MM.1S (cell line): ENCODE measurements around the gene PRKCE.

Experiments used
- DNase-seq: peaks from one replicate; pipeline ENCODE4 v3.0.0-alpha.2; 2015
- H2AFZ ChIP-seq: fragments of 300-600 bp; sonication (generic); 2 replicates; pipeline ENCODE4 v1.6.0; 2016; ENCODE audit warnings: antibody characterized with exemption, low read length
- H3F3A ChIP-seq: fragments of 300-600 bp; sonication (generic); 2 replicates; pipeline ENCODE4 v1.6.1; 2016; ENCODE audit warnings: mild to moderate bottlenecking, antibody characterized with exemption, low read length, moderate library complexity, mixed read lengths; ENCODE audit not compliant: insufficient read depth
- H3K27ac ChIP-seq: fragments of 300-600 bp; sonication (generic); 2 replicates; pipeline ENCODE4 v1.5.1; 2016; ENCODE audit warnings: mild to moderate bottlenecking, low read length
- H3K27me3 ChIP-seq: fragments of 300-600 bp; sonication (generic); replicated peaks from 2 replicates; pipeline ENCODE4 v1.6.0; 2016; ENCODE audit warnings: low read length; ENCODE audit not compliant: insufficient read depth
- H3K36me3 ChIP-seq: fragments of 300-600 bp; sonication (generic); replicated peaks from 2 replicates; pipeline ENCODE4 v1.6.1; 2016; ENCODE audit warnings: mild to moderate bottlenecking, low read length, mixed read lengths; ENCODE audit not compliant: insufficient read depth
- H3K4me1 ChIP-seq: fragments of 300-600 bp; sonication (generic); 2 replicates; pipeline ENCODE4 v1.6.1; 2016; ENCODE audit warnings: low read length, mixed read lengths
- H3K4me2 ChIP-seq: fragments of 300-600 bp; sonication (generic); 2 replicates; pipeline ENCODE4 v1.6.0; 2016; ENCODE audit warnings: low read depth, low read length
- H3K4me3 ChIP-seq: fragments of 300-600 bp; sonication (generic); 2 replicates; pipeline ENCODE4 v1.5.1; 2016; ENCODE audit warnings: low read length, mixed read lengths
- H3K79me2 ChIP-seq: fragments of 300-600 bp; sonication (generic); 2 replicates; pipeline ENCODE4 v1.6.1; 2016; ENCODE audit warnings: mixed run types, low read length, mixed read lengths
- H3K9ac ChIP-seq: fragments of 300-600 bp; sonication (generic); 2 replicates; pipeline ENCODE4 v1.6.1; 2016; ENCODE audit warnings: low read length, mixed read lengths
- H3K9me2 ChIP-seq: fragments of 300-600 bp; sonication (generic); replicated peaks from 2 replicates; pipeline ENCODE4 v1.6.1; 2016; ENCODE audit warnings: mild to moderate bottlenecking, low read length, mixed read lengths; ENCODE audit not compliant: insufficient read depth
- H3K9me3 ChIP-seq: fragments of 300-600 bp; sonication (generic); replicated peaks from 2 replicates; pipeline ENCODE4 v1.6.1; 2016; ENCODE audit warnings: mild to moderate bottlenecking, low read length, mixed read lengths; ENCODE audit not compliant: insufficient read depth
- H4K20me1 ChIP-seq: fragments of 300-600 bp; sonication (generic); 2 replicates; pipeline ENCODE4 v1.6.1; 2016; ENCODE audit warnings: mild to moderate bottlenecking, low read length, moderate library complexity, mixed read lengths; ENCODE audit not compliant: insufficient read depth
- EZH2 ChIP-seq: fragments of 300-600 bp; sonication (generic); optimal IDR thresholded peaks from 2 replicates; pipeline ENCODE3; 2017; ENCODE audit warnings: low read depth, mild to moderate bottlenecking, antibody characterized with exemption, low read length, mixed read lengths
- EZH2phosphoT487 ChIP-seq: fragments of 300-600 bp; sonication (generic); IDR thresholded peaks from 2 replicates; pipeline ENCODE4 v1.6.1; 2018; ENCODE audit warnings: antibody characterized with exemption, low read length
- TF ChIP-seq, protein P1 (sequence below): fragments of 300-600 bp; sonication (generic); IDR thresholded peaks from 2 replicates; pipeline ENCODE4 v1.5.1; 2016; ENCODE audit warnings: antibody characterized with exemption, low read length, mixed read lengths

PRKCE gene

DNA sequence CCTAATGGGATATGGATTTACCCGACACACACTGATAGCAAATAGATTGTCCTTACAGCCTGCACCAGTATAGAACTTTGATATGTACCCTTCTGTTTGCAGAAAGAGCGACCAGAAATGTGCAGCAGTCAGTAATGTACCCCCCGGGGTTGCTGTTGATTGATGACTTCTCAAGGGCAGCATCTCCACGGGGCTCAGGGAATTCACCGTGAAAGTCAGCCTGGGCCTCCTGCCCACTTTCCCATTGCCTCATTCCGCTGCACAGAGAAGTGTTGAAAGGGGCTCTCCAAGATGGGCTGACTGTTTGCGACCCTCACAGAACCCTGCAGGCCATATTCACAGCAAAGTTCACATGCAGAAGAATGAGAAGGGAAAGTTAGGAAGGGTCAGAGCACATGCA is 241.3 kb downstream of the PRKCE start:
- no peak for DNase-seq
- Histone ChIP-seq H3F3A (peaks cover 22% of the 10 kb centered on the region), H3K9me3 (no peaks in the 10 kb centered on the region), H3K4me1 (peaks cover 30% of the 10 kb centered on the region), H2AFZ (no peak overlapping the region), H3K27me3 (no peaks in the 10 kb centered on the region), H3K4me2 (peak overlapping the region; percentile 83; the same call in 1 of the 2 replicates), H3K27ac (peak overlapping the region; percentile 99), H3K36me3 (no peaks in the 10 kb centered on the region), H4K20me1 (no peaks in the 10 kb centered on the region), H3K79me2 (no peaks in the 10 kb centered on the region), H3K9me2 (no peaks in the 10 kb centered on the region), H3K4me3 (no peak overlapping the region), H3K9ac (peak overlapping the region; percentile 79; the same call in 1 of the 2 replicates)
- TF ChIP-seq, protein P1, sequence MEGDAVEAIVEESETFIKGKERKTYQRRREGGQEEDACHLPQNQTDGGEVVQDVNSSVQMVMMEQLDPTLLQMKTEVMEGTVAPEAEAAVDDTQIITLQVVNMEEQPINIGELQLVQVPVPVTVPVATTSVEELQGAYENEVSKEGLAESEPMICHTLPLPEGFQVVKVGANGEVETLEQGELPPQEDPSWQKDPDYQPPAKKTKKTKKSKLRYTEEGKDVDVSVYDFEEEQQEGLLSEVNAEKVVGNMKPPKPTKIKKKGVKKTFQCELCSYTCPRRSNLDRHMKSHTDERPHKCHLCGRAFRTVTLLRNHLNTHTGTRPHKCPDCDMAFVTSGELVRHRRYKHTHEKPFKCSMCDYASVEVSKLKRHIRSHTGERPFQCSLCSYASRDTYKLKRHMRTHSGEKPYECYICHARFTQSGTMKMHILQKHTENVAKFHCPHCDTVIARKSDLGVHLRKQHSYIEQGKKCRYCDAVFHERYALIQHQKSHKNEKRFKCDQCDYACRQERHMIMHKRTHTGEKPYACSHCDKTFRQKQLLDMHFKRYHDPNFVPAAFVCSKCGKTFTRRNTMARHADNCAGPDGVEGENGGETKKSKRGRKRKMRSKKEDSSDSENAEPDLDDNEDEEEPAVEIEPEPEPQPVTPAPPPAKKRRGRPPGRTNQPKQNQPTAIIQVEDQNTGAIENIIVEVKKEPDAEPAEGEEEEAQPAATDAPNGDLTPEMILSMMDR: no peak

DNA sequence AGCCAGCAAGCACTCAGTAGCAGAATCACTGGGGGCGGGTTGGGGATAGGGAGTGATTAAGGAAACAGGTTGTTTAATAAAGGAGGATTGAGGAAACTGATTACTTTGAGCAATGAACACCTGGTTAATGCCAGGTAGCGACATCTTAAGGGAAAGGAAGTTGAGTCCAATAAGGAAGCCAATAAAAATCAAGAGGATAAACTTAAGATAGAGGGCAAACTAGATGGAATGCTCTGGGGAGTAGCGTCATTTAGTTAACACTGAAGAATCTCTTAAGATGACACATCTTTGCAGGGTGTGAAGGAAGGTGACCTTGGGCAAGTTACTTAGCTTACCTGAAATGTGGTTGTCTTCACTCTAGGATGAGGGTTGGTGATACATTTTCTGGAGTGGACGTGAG is 242.7 kb downstream of the PRKCE start:
- Histone ChIP-seq H3K4me1 (peaks cover 30% of the 10 kb centered on the region), H4K20me1 (no peaks in the 10 kb centered on the region)

DNA sequence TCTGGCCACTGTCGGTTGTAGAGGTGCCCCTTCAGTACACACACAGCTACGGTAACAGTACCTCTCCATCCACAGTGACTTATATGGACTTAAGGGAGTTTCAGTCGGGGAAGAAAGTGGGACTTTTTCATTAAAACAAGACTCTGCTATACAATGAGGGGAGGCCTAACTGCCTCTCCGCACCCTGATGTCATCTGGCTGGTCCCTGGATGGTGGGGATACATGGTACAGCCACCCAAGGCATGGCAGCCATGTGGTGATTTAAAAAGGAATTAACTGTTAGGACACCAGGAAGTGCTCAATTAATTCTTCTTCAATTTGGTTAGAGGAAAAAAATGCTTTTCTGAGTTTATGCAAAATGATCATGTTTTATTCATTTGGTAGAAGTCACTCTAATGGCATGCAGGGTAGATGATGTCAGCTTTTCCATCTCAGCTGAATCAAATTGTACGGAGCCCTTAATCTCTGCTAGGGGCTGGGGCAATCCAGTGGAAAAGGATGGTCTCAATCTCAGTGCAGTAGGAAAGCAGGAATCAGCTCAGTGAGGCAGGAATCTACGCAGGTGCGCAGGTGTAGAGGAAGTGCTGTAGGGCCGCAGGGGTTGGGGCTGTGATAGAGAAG is 243.9 kb downstream of the PRKCE start:
- no peak overlapping the region for H3K27ac ChIP-seq
- H4K20me1 ChIP-seq: no peaks in the 10 kb centered on the region
- no peak overlapping the region for H3K4me2 ChIP-seq
- H3K9me2 ChIP-seq: no peaks in the 10 kb centered on the region
- H3K9me3 ChIP-seq: no peaks in the 10 kb centered on the region
- H3F3A ChIP-seq: peaks cover 22% of the 10 kb centered on the region
- no peaks in the 10 kb centered on the region for H3K36me3 ChIP-seq
- no peak for TF ChIP-seq EZH2phosphoT487
- TF ChIP-seq EZH2: no peak
- TF ChIP-seq, protein P1: no peak
- H3K79me2 ChIP-seq: no peaks in the 10 kb centered on the region
- DNase-seq: no peak
- no peak overlapping the region for H3K4me3 ChIP-seq
- H2AFZ ChIP-seq: no peak overlapping the region
- H3K9ac ChIP-seq: no peak overlapping the region
- H3K27me3 ChIP-seq: no peaks in the 10 kb centered on the region
- H3K4me1 ChIP-seq: peaks cover 23% of the 10 kb centered on the region

More for the DNA sequence above, 242.7 kb downstream of the PRKCE start:
- Histone ChIP-seq H3K4me3 (no peak overlapping the region), H3K9me3 (no peaks in the 10 kb centered on the region), H3K79me2 (no peaks in the 10 kb centered on the region), H3K36me3 (no peaks in the 10 kb centered on the region), H3F3A (peaks cover 22% of the 10 kb centered on the region), H3K9ac (no peak overlapping the region), H3K27ac (no peak overlapping the region), H2AFZ (no peak overlapping the region), H3K27me3 (no peaks in the 10 kb centered on the region), H3K4me2 (no peak overlapping the region), H3K9me2 (no peaks in the 10 kb centered on the region)
- no peak for DNase-seq
- TF ChIP-seq, protein P1: no peak
- TF ChIP-seq EZH2phosphoT487 (no peak), EZH2 (no peak)
